SU-DHL-6 (cell line): ENCODE measurements around the gene COL4A2.

Experiments
- EZH2phosphoT487 ChIP-seq: fragments of 200-600 bp; sonication (generic), shearing (Covaris generic); conservative IDR thresholded peaks from 2 replicates; pipeline ENCODE4 v1.6.1; 2018; ENCODE audit warnings: mild to moderate bottlenecking, antibody characterized with exemption, low read length, moderate library complexity, mixed read lengths
- TF ChIP-seq, protein P1 (sequence below): fragments of 200-600 bp; sonication (generic); IDR thresholded peaks from one replicate; pipeline ENCODE4 v1.5.1; 2017; ENCODE audit warnings: antibody characterized with exemption, mild to moderate bottlenecking, low read length, moderate library complexity; ENCODE audit not compliant: insufficient read depth, poor library complexity, severe bottlenecking

DNA sequence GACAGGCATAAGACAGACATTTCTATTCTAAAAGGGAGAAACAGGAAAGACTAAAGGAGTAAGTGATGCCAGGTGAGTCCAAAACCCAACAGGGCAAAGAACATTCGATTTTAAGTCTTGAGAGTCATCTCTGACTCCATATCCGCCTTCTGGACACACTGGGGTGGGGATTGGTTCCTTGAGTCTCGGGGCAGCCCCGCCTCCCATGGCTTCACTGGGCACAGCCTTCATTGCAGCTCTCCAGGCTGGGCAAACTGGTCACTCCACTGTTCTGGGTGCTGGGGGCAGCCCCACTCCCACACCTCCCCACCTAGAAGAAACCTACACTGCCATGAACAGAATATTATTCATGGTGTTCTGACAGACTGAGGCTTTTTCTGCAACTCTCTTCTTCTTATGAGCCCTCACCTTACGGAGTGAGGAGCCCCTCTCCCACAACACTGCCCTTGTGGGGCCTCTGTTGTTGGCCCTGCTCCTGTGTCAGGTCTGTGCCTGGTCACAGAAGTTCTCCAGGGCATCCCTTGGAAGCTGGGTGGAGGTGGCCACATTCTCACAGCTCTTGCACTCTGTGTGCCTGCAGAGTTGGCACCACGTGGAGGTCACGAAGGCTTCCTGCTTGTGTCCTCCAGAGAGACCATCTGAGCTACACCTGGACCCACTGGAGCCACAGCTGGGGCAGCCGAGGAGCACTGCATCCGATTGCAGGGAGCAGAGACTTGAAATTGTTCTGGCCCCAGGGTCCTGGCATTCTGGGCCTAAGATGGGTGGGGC, 95.4 kb downstream of the COL4A2 start:
- TF ChIP-seq, protein P1, sequence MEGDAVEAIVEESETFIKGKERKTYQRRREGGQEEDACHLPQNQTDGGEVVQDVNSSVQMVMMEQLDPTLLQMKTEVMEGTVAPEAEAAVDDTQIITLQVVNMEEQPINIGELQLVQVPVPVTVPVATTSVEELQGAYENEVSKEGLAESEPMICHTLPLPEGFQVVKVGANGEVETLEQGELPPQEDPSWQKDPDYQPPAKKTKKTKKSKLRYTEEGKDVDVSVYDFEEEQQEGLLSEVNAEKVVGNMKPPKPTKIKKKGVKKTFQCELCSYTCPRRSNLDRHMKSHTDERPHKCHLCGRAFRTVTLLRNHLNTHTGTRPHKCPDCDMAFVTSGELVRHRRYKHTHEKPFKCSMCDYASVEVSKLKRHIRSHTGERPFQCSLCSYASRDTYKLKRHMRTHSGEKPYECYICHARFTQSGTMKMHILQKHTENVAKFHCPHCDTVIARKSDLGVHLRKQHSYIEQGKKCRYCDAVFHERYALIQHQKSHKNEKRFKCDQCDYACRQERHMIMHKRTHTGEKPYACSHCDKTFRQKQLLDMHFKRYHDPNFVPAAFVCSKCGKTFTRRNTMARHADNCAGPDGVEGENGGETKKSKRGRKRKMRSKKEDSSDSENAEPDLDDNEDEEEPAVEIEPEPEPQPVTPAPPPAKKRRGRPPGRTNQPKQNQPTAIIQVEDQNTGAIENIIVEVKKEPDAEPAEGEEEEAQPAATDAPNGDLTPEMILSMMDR, result no peak
- TF ChIP-seq EZH2phosphoT487, result no peak
